Measurements from ENCODE around the gene C15orf40.

C15orf40 gene

DNA sequence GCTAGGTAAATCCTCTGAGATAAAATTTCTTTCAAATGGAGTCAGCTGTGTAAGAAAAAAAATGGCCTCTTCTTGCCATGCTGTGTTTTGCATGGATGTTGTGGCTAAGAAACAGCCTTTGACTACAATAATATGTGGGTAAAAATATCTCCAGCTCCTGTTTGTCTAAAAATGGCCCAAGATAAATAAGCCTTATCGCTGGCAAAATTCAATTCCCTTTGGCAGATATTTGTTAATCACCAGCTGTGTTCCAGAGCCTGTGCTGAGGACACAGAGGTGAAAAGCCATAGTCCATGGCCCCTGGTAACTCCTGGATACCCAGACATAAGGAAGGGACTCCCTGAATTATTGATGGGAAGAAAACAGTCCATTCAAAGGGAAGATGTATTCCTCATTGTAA lies 40.7 kb downstream of the C15orf40 start:
- Histone ChIP-seq H3K36me3 (replicated peaks in 1 of 2; ENCODE audit: control insufficient read depth in 2 of 2, insufficient read depth in 2 of 2, low read length in 2 of 2) (no peaks in the 10 kb centered on the region), H3K4ac (ENCODE audit: low read length) (no peak overlapping the region), H4K91ac (ENCODE audit: low read depth, low read length, poor library complexity) (no peak overlapping the region), H2BK120ac (ENCODE audit: low read depth, low read length) (no peak overlapping the region), H2AFZ (ENCODE audit: low read length) (no peak overlapping the region), H3K9me3 (replicated peaks in 1 of 2; ENCODE audit: control insufficient read depth in 2 of 2, insufficient read depth in 1 of 2, low read depth in 1 of 2, low read length in 2 of 2) (no peaks in the 10 kb centered on the region), H2BK15ac (ENCODE audit: low read length) (no peak overlapping the region), H3K4me3 (ENCODE audit: low read length in 2 of 2) (no peak overlapping the region), H3K27me3 (ENCODE audit: control insufficient read depth in 3 of 3, insufficient read depth in 3 of 3, low read depth in 1 of 3, low read length in 3 of 3) (no peaks in the 10 kb centered on the region), H3K79me1 (ENCODE audit: low read depth, low read length) (no peaks in the 10 kb centered on the region), H3K4me1 (ENCODE audit: control insufficient read depth in 2 of 2, insufficient read depth in 1 of 2, low read depth in 1 of 2, low read length in 2 of 2) (no peaks in the 10 kb centered on the region), H3K18ac (ENCODE audit: low read length) (no peak overlapping the region), H2AK5ac (ENCODE audit: low read depth, low read length) (no peak overlapping the region), H3K14ac (ENCODE audit: low read length) (no peak overlapping the region), H3K4me2 (ENCODE audit: insufficient read depth, low read length, poor library complexity, severe bottlenecking) (no peak overlapping the region), H4K8ac (ENCODE audit: low read depth, low read length) (no peak overlapping the region), H2BK12ac (ENCODE audit: low read length) (no peak overlapping the region), H3K27ac (replicated peaks; ENCODE audit: low read length) (no peak overlapping the region), H2BK5ac (ENCODE audit: low read length) (no peak overlapping the region), H3K9ac (ENCODE audit: low read depth, low read length, poor library complexity) (no peak overlapping the region), H3K23ac (ENCODE audit: low read depth, low read length, poor library complexity) (no peak overlapping the region)
- WGBS, 2 donors (ENCODE audit: extremely low coverage in 2 of 2, insufficient read length in 2 of 2, insufficient replicate concordance in 1 of 2), result no CpG with 5 or more reads among the region's 1 CpG
- no peak for DNase-seq (ENCODE audit: low spot score)

DNA sequence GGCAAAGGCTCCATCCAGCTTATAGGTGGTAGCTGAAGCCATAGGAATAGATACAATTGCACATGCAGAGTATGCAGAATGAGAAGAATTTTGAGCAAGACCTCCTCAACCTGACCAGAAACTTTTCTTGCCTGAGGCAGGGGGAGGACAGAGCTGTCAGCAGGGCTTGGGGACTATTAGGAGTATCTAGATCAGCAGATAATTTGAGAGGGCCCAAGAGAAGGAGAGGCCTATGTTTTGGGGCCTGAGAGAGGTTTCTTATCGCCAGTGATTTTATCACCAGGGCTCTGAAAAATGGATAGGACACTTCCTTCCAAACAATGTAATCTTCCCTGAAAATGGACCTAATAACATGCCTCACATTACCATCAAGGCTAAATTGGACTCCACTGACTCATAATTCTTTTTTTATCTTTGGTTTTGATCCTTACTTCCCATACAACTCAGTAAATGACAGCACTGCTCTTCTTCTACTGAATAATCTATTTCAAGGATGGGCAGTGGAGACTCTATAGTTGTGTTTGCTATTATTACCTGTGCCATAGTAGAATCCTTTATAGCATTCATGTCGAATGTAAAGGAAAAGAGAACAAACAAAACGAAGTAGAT lies 41.3 kb downstream of the C15orf40 start:
- Histone ChIP-seq H2BK12ac (ENCODE audit: low read length) (no peak overlapping the region), H3K79me1 (ENCODE audit: low read depth, low read length) (no peaks in the 10 kb centered on the region), H2BK5ac (ENCODE audit: low read length) (no peak overlapping the region), H4K91ac (ENCODE audit: low read depth, low read length, poor library complexity) (no peak overlapping the region), H3K27ac (replicated peaks; ENCODE audit: low read length) (no peak overlapping the region), H3K9ac (ENCODE audit: low read depth, low read length, poor library complexity) (no peak overlapping the region), H3K9me3 (replicated peaks in 1 of 2; ENCODE audit: control insufficient read depth in 2 of 2, insufficient read depth in 1 of 2, low read depth in 1 of 2, low read length in 2 of 2) (no peaks in the 10 kb centered on the region), H2BK120ac (ENCODE audit: low read depth, low read length) (no peak overlapping the region), H3K4me3 (ENCODE audit: low read length in 2 of 2) (no peak overlapping the region), H4K8ac (ENCODE audit: low read depth, low read length) (no peak overlapping the region), H3K27me3 (ENCODE audit: control insufficient read depth in 3 of 3, insufficient read depth in 3 of 3, low read depth in 1 of 3, low read length in 3 of 3) (no peaks in the 10 kb centered on the region), H3K4me2 (ENCODE audit: insufficient read depth, low read length, poor library complexity, severe bottlenecking) (no peak overlapping the region), H2AK5ac (ENCODE audit: low read depth, low read length) (no peak overlapping the region), H3K23ac (ENCODE audit: low read depth, low read length, poor library complexity) (no peak overlapping the region), H2BK15ac (ENCODE audit: low read length) (no peak overlapping the region), H2AFZ (ENCODE audit: low read length) (no peak overlapping the region), H3K18ac (ENCODE audit: low read length) (no peak overlapping the region), H3K4ac (ENCODE audit: low read length) (no peak overlapping the region), H3K14ac (ENCODE audit: low read length) (no peak overlapping the region), H3K36me3 (replicated peaks in 1 of 2; ENCODE audit: control insufficient read depth in 2 of 2, insufficient read depth in 2 of 2, low read length in 2 of 2) (no peaks in the 10 kb centered on the region), H3K4me1 (ENCODE audit: control insufficient read depth in 2 of 2, insufficient read depth in 1 of 2, low read depth in 1 of 2, low read length in 2 of 2) (no peaks in the 10 kb centered on the region)
- no CpG with 5 or more reads among the region's 3 CpGs for WGBS, 2 donors (ENCODE audit: extremely low coverage in 2 of 2, insufficient read length in 2 of 2, insufficient replicate concordance in 1 of 2)
- DNase-seq (ENCODE audit: low spot score), result no peak

DNA sequence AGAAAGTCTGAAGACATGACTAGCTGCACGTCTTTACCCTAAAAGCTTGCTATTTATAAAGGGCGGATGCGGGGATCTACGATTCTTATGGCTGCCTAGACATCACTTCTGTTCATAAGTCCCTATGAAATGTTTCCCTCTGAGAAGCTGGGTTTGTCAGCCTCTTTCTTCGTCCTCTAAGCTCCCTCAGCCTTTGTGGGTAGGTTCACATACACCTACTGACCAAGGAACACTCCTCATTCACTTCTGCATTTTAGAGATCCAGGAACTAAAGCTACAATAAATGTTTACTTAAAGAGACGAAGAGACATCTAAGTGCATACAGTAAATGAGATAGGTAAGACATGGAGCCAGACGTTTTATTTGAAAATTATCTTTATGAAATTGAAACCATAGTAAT lies 42.1 kb downstream of the C15orf40 start:
- no CpG with 5 or more reads among the region's 7 CpGs for WGBS, 2 donors (ENCODE audit: extremely low coverage in 2 of 2, insufficient read length in 2 of 2, insufficient replicate concordance in 1 of 2)
- Histone ChIP-seq H4K91ac (ENCODE audit: low read depth, low read length, poor library complexity) (no peak overlapping the region), H3K18ac (ENCODE audit: low read length) (no peak overlapping the region), H2AFZ (ENCODE audit: low read length) (no peak overlapping the region), H2BK12ac (ENCODE audit: low read length) (no peak overlapping the region), H3K36me3 (replicated peaks in 1 of 2; ENCODE audit: control insufficient read depth in 2 of 2, insufficient read depth in 2 of 2, low read length in 2 of 2) (no peaks in the 10 kb centered on the region), H3K9ac (ENCODE audit: low read depth, low read length, poor library complexity) (no peak overlapping the region), H3K9me3 (replicated peaks in 1 of 2; ENCODE audit: control insufficient read depth in 2 of 2, insufficient read depth in 1 of 2, low read depth in 1 of 2, low read length in 2 of 2) (no peaks in the 10 kb centered on the region), H3K4me1 (ENCODE audit: control insufficient read depth in 2 of 2, insufficient read depth in 1 of 2, low read depth in 1 of 2, low read length in 2 of 2) (no peaks in the 10 kb centered on the region), H4K8ac (ENCODE audit: low read depth, low read length) (no peak overlapping the region), H3K4me3 (ENCODE audit: low read length in 2 of 2) (no peak overlapping the region), H3K79me1 (ENCODE audit: low read depth, low read length) (no peaks in the 10 kb centered on the region), H2BK5ac (ENCODE audit: low read length) (no peak overlapping the region), H3K14ac (ENCODE audit: low read length) (no peak overlapping the region), H2BK15ac (ENCODE audit: low read length) (no peak overlapping the region), H3K4ac (ENCODE audit: low read length) (no peak overlapping the region), H2AK5ac (ENCODE audit: low read depth, low read length) (no peak overlapping the region), H3K27ac (replicated peaks; ENCODE audit: low read length) (no peak overlapping the region), H3K27me3 (ENCODE audit: control insufficient read depth in 3 of 3, insufficient read depth in 3 of 3, low read depth in 1 of 3, low read length in 3 of 3) (no peaks in the 10 kb centered on the region), H3K4me2 (ENCODE audit: insufficient read depth, low read length, poor library complexity, severe bottlenecking) (no peak overlapping the region), H3K23ac (ENCODE audit: low read depth, low read length, poor library complexity) (no peak overlapping the region), H2BK120ac (ENCODE audit: low read depth, low read length) (no peak overlapping the region)
- DNase-seq (ENCODE audit: low spot score), result no peak

GRCh38 chr15:82968066-82968465 lies 43.4 kb downstream of the C15orf40 start:
- no peaks in the 10 kb centered on the region for H3K27me3 ChIP-seq (ENCODE audit: control insufficient read depth in 3 of 3, insufficient read depth in 3 of 3, low read depth in 1 of 3, low read length in 3 of 3)
- H4K8ac ChIP-seq (ENCODE audit: low read depth, low read length), result no peak overlapping the region
- H3K4me3 ChIP-seq (ENCODE audit: low read length in 2 of 2), result no peak overlapping the region
- no peak overlapping the region for H2AFZ ChIP-seq (ENCODE audit: low read length)
- no peak for DNase-seq (ENCODE audit: low spot score)
- no peak overlapping the region for H3K27ac ChIP-seq (replicated peaks; ENCODE audit: low read length)
- H3K4me2 ChIP-seq (ENCODE audit: insufficient read depth, low read length, poor library complexity, severe bottlenecking), result no peak overlapping the region
- H4K91ac ChIP-seq (ENCODE audit: low read depth, low read length, poor library complexity), result no peak overlapping the region
- no peak overlapping the region for H2BK5ac ChIP-seq (ENCODE audit: low read length)
- no peak overlapping the region for H3K9ac ChIP-seq (ENCODE audit: low read depth, low read length, poor library complexity)
- no peaks in the 10 kb centered on the region for H3K9me3 ChIP-seq (replicated peaks in 1 of 2; ENCODE audit: control insufficient read depth in 2 of 2, insufficient read depth in 1 of 2, low read depth in 1 of 2, low read length in 2 of 2)
- no peaks in the 10 kb centered on the region for H3K36me3 ChIP-seq (replicated peaks in 1 of 2; ENCODE audit: control insufficient read depth in 2 of 2, insufficient read depth in 2 of 2, low read length in 2 of 2)
- no CpG with 5 or more reads among the region's 4 CpGs for WGBS, 2 donors (ENCODE audit: extremely low coverage in 2 of 2, insufficient read length in 2 of 2, insufficient replicate concordance in 1 of 2)
- no peaks in the 10 kb centered on the region for H3K79me1 ChIP-seq (ENCODE audit: low read depth, low read length)
- no peak overlapping the region for H2BK12ac ChIP-seq (ENCODE audit: low read length)
- no peak overlapping the region for H2AK5ac ChIP-seq (ENCODE audit: low read depth, low read length)
- H3K4me1 ChIP-seq (ENCODE audit: control insufficient read depth in 2 of 2, insufficient read depth in 1 of 2, low read depth in 1 of 2, low read length in 2 of 2), result no peaks in the 10 kb centered on the region
- no peak overlapping the region for H2BK15ac ChIP-seq (ENCODE audit: low read length)
- no peak overlapping the region for H3K14ac ChIP-seq (ENCODE audit: low read length)
- H2BK120ac ChIP-seq (ENCODE audit: low read depth, low read length), result no peak overlapping the region
- no peak overlapping the region for H3K23ac ChIP-seq (ENCODE audit: low read depth, low read length, poor library complexity)
- no peak overlapping the region for H3K4ac ChIP-seq (ENCODE audit: low read length)
- H3K18ac ChIP-seq (ENCODE audit: low read length), result no peak overlapping the region

Measured in neuronal stem cell (in vitro differentiated cells).